ENCODE data around the gene LTF.

The LTF gene

GRCh38 chr3:46440531-46441294 is 24.0 kb downstream of the LTF start (continued):
- TF ChIP-seq, protein P1, sequence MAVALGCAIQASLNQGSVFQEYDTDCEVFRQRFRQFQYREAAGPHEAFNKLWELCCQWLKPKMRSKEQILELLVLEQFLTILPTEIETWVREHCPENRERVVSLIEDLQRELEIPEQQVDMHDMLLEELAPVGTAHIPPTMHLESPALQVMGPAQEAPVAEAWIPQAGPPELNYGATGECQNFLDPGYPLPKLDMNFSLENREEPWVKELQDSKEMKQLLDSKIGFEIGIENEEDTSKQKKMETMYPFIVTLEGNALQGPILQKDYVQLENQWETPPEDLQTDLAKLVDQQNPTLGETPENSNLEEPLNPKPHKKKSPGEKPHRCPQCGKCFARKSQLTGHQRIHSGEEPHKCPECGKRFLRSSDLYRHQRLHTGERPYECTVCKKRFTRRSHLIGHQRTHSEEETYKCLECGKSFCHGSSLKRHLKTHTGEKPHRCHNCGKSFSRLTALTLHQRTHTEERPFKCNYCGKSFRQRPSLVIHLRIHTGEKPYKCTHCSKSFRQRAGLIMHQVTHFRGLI (tag by site-specific recombination; IDR thresholded peaks at IDR 0.05): no peak
- TF ChIP-seq ZNF76 (tag by site-specific recombination; IDR thresholded peaks at IDR 0.05; ENCODE audit: borderline replicate concordance, low read depth): no peak
- TF ChIP-seq RBAK (tag by site-specific recombination; IDR thresholded peaks at IDR 0.05): no peak
- TF ChIP-seq SCRT1 (tag by site-specific recombination; IDR thresholded peaks at IDR 0.05; ENCODE audit: borderline replicate concordance): no peak
- TF ChIP-seq ZNF704 (tag by site-specific recombination; IDR thresholded peaks at IDR 0.05): no peak
- TF ChIP-seq ZSCAN23 (tag by site-specific recombination; IDR thresholded peaks at IDR 0.05): no peak
- no peak for TF ChIP-seq ZNF777 (tag by site-specific recombination; IDR thresholded peaks at IDR 0.05; ENCODE audit: borderline replicate concordance)
- TF ChIP-seq ZBTB1 (tag by site-specific recombination; IDR thresholded peaks at IDR 0.05): no peak
- no peak for TF ChIP-seq ZBTB21 (tag by site-specific recombination; IDR thresholded peaks at IDR 0.05)
- no peak for TF ChIP-seq FEZF1 (tag by site-specific recombination; IDR thresholded peaks at IDR 0.05)
- TF ChIP-seq WT1 (tag by site-specific recombination; IDR thresholded peaks at IDR 0.05): no peak
- TF ChIP-seq, protein P2, sequence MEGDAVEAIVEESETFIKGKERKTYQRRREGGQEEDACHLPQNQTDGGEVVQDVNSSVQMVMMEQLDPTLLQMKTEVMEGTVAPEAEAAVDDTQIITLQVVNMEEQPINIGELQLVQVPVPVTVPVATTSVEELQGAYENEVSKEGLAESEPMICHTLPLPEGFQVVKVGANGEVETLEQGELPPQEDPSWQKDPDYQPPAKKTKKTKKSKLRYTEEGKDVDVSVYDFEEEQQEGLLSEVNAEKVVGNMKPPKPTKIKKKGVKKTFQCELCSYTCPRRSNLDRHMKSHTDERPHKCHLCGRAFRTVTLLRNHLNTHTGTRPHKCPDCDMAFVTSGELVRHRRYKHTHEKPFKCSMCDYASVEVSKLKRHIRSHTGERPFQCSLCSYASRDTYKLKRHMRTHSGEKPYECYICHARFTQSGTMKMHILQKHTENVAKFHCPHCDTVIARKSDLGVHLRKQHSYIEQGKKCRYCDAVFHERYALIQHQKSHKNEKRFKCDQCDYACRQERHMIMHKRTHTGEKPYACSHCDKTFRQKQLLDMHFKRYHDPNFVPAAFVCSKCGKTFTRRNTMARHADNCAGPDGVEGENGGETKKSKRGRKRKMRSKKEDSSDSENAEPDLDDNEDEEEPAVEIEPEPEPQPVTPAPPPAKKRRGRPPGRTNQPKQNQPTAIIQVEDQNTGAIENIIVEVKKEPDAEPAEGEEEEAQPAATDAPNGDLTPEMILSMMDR (tag by site-specific recombination; IDR thresholded peaks at IDR 0.05): no peak
- TF ChIP-seq ZNF121 (tag by site-specific recombination; IDR thresholded peaks at IDR 0.05): no peak

DNA sequence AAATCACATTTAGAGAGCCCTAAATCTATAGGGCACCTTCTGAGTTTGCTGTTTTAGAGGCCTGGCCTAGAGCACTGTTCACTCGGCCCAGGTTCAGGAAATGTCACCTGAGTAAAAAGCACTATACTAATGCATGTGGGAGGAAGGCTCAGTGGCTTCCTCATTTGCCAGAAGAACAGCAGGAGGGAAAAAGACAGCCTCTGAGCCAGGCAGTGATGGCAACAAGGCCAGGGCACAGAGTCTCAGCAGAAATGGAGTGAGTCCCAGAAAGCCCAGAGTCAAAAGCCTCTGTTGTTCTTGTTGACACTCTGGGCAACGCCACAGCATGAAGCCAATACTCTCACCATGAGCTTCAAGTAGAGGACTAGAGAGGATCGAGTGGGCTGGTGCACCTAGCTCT is 25.9 kb downstream of the LTF start:
- Histone ChIP-seq H3K36me3 (ENCODE audit: control insufficient read depth in 2 of 2, insufficient read depth in 1 of 2, low read length in 2 of 2) (no peaks in the 10 kb centered on the region), H3K4me1 (ENCODE audit: control insufficient read depth, insufficient read depth, low read length) (no peaks in the 10 kb centered on the region), H3K9me3 (ENCODE audit: control insufficient read depth, insufficient read depth, low read depth, low read length) (no peaks in the 10 kb centered on the region), H3K4me3 (ENCODE audit: low read depth, low read length) (no peak overlapping the region), H3K27ac (ENCODE audit: extremely low read depth, low read depth, low read length) (no peak overlapping the region)
- POLR2A ChIA-PET: no interaction called here
- CTCF ChIA-PET: interaction anchor here (3.0 kb wide), 1 partner anchor 11 kb away, joined by 9 read pairs; no protein-coding TSS in a partner anchor
- TF ChIP-seq ZSCAN23 (tag by site-specific recombination; IDR thresholded peaks at IDR 0.05) (no peak), ZNF248 (tag by site-specific recombination; IDR thresholded peaks at IDR 0.05) (no peak), SP2 (tag by site-specific recombination; IDR thresholded peaks at IDR 0.05) (no peak), ZBTB11 (tag by site-specific recombination; conservative IDR thresholded peaks at IDR 0.05; ENCODE audit: low read depth) (no peak), ZSCAN4 (tag by site-specific recombination; IDR thresholded peaks at IDR 0.05) (no peak), ZNF132 (tag by site-specific recombination; IDR thresholded peaks at IDR 0.05; ENCODE audit: borderline replicate concordance) (no peak), PATZ1 (tag by site-specific recombination; IDR thresholded peaks at IDR 0.05) (no peak), ZBTB1 (tag by site-specific recombination; IDR thresholded peaks at IDR 0.05) (no peak), HOXC10 (CRISPR knock-in tag; IDR thresholded peaks at IDR 0.05) (no peak), ZNF621 (tag by site-specific recombination; IDR thresholded peaks at IDR 0.05) (no peak), SALL2 (tag by site-specific recombination; IDR thresholded peaks at IDR 0.05; ENCODE audit: borderline replicate concordance) (no peak), KLF1 (tag by site-specific recombination; IDR thresholded peaks at IDR 0.05) (no peak), ZNF830 (tag by site-specific recombination; IDR thresholded peaks at IDR 0.05; ENCODE audit: low read depth) (no peak)
